H1 (cell line): ENCODE data around the gene TMEM161A. TPM values are rescaled to one million over a fixed set of nuclear protein-coding genes. Genes with fewer than 3 reads are reported as not detected.

Experiments used
- CHD7 ChIP-seq: fragments of 300-600 bp; sonication (generic); IDR thresholded peaks from 2 replicates; pipeline ENCODE4 v1.7.1; 2012; ENCODE audit warnings: low read length, moderate library complexity, mild to moderate bottlenecking, inconsistent platforms; ENCODE audit not compliant: insufficient replicate concordance
- EGR1 ChIP-seq: IDR thresholded peaks from 2 replicates; pipeline ENCODE4 v1.6.1; 2011; ENCODE audit warnings: low read depth, low read length, borderline replicate concordance
- RNF2 ChIP-seq: fragments of 200-900, 300-1000 bp; sonication (generic); IDR thresholded peaks from 2 replicates; pipeline ENCODE4 v1.7.1; 2016; ENCODE audit warnings: borderline replicate concordance, low read depth, mild to moderate bottlenecking, antibody characterized with exemption, low read length; ENCODE audit not compliant: poor library complexity, severe bottlenecking; ENCODE audit errors: missing control alignments
- polyA plus RNA-seq, 7 experiments: library from polyadenylated mRNA; depleted of rRNA in 3 of 7; stranded (reverse) in 5 of 7; unstranded in 2 of 7; fragments of >200 nt in 5 of 7; fragments of 200-250 nt in 2 of 7; gene quantifications; 1 replicate in 5 of 7; 2 replicates in 1 of 7; 4 replicates in 1 of 7; pipeline versions ENCODE4 v1.2.1 to v1.2.3, GENCODE V29; 2011 to 2013; ENCODE audit warnings: missing spikeins in 2 of 7, mixed read lengths in 2 of 7
- total RNA-seq: library from RNA; stranded (reverse); fragmentation: NEBNext Ultra II Directional; extraction: Animal tissue kit (Norgen Biotek cat#: 25700); gene quantifications from 2 replicates; pipeline ENCODE4 v1.2.1, GENCODE V29; 2021

Gene TMEM161A
- total and polyA plus RNA-seq, 2 of the 8 experiments (the other 6 are each of a cell fraction or from before 2014, with no cell fraction given): 47.8 to 103 TPM

GRCh38 chr19:19119325-19120237, 18.7 kb downstream of the TMEM161A start (continued):
- TF ChIP-seq CHD7: no peak
- no peak for TF ChIP-seq EGR1
- no peak for TF ChIP-seq RNF2
